K562 (cell line): Measurements from ENCODE around the gene SLCO3A1. TPM values are rescaled to one million over a fixed set of nuclear protein-coding genes. Genes with fewer than 3 reads are reported as not detected.

ENCODE experiments used
- ATAC-seq: fragments of 200-7000 bp; cut with Tn5 transposase; 3 replicates; pipeline ENCODE4 v1.9.1; 2020; ENCODE audit warnings: moderate library complexity
- BruUV-seq: library from RNA; stranded (reverse); fragments of 400-500 nt; replicated peaks from 2 replicates; lab custom pipeline; 2021; lab: Mats Ljungman, UMichigan
- CTCF ChIA-PET: fragments of 300-600 bp; formaldehyde crosslinking; extraction: SDS; loops from one replicate; lab custom pipeline; 2021; ENCODE audit warnings: low intra/inter-chr PET ratio; lab: Yijun Ruan, JAX
- POLR2A ChIA-PET: fragments of 300-600, 350-650 bp; sonication (Branson Sonifier 250); formaldehyde crosslinking; extraction: SDS; loops from one replicate; lab custom pipeline; 2021; ENCODE audit warnings: antibody characterized with exemption, inconsistent platforms; lab: Yijun Ruan, JAX
- DNase-seq, 4 experiments: peaks; one replicate each; pipeline versions ENCODE4 v3.0.0 to v3.0.0-alpha.2; 2011 to 2018; ENCODE audit warnings: low spot score in 3 of 4, mixed read lengths in 3 of 4; ENCODE audit errors: extremely low read depth in 1 of 4
- FAIRE-seq: peaks from 2 replicates; lab custom pipeline; 2011; peaks lifted over from hg19 to GRCh38; lab: Jason Lieb, UNC
- H2AFZ ChIP-seq: 2 replicates; pipeline ENCODE4 v1.6.0; 2011; ENCODE audit warnings: low read depth, low read length, control low read depth, inconsistent platforms
- H3K27ac ChIP-seq: fragments of 200-600 bp; 3 replicates; pipeline ENCODE4 v1.8.0; 2011; ENCODE audit warnings: low read depth, mild to moderate bottlenecking, control low read depth, inconsistent platforms, low read length, moderate library complexity, mixed read lengths; ENCODE audit errors: extremely low read depth
- H3K27me3 ChIP-seq, 2 experiments: fragments of 300-600 bp in 1 of 2; 2 replicates in 1 of 2; 3 replicates in 1 of 2; pipeline versions ENCODE4 v1.6.0 to v1.8.0; 2011; ENCODE audit warnings: inconsistent platforms in 2 of 2, low read length in 2 of 2, mild to moderate bottlenecking in 1 of 2, mixed read lengths in 1 of 2, moderate library complexity in 1 of 2; ENCODE audit not compliant: control insufficient read depth in 2 of 2, insufficient read depth in 2 of 2
- H3K36me3 ChIP-seq: fragments of 300-600 bp; 3 replicates; pipeline ENCODE4 v1.8.0; 2011; ENCODE audit warnings: mild to moderate bottlenecking, low read length, inconsistent platforms; ENCODE audit not compliant: control insufficient read depth, insufficient read depth
- H3K4me1 ChIP-seq, 2 experiments: fragments of 200-600 bp in 1 of 2; replicated peaks in 1 of 2; 2 replicates in 1 of 2; 3 replicates in 1 of 2; pipeline versions ENCODE4 v1.5.1 to v1.8.0; 2011; ENCODE audit warnings: inconsistent platforms in 2 of 2, low read length in 2 of 2, mild to moderate bottlenecking in 1 of 2, mixed read lengths in 1 of 2, moderate library complexity in 1 of 2; ENCODE audit not compliant: control insufficient read depth in 2 of 2, insufficient read depth in 2 of 2
- H3K4me2 ChIP-seq: 2 replicates; pipeline ENCODE4 v1.6.1; 2011; ENCODE audit warnings: low read length, control low read depth, inconsistent platforms, mixed read lengths; ENCODE audit not compliant: insufficient read depth
- H3K4me3 ChIP-seq: fragments of 200-600 bp; sonication (generic), shearing (Covaris generic); 2 replicates; pipeline ENCODE4 v1.5.1; 2016; ENCODE audit warnings: control low read depth, inconsistent platforms
- H3K79me2 ChIP-seq: fragments of 200-600 bp; 3 replicates; pipeline ENCODE4 v1.8.0; 2011; ENCODE audit warnings: low read length, inconsistent platforms; ENCODE audit not compliant: control insufficient read depth, insufficient read depth
- H3K9ac ChIP-seq, 2 experiments: 2 replicates each; pipeline versions ENCODE4 v1.6.0 to v1.6.1; 2011; ENCODE audit warnings: low read depth in 2 of 2, low read length in 2 of 2, control low read depth in 1 of 2, inconsistent platforms in 1 of 2, mild to moderate bottlenecking in 1 of 2, mixed read lengths in 1 of 2; ENCODE audit not compliant: insufficient read depth in 1 of 2
- H3K9me1 ChIP-seq: one replicate; pipeline ENCODE4 v1.6.0; 2011; ENCODE audit warnings: inconsistent platforms, mild to moderate bottlenecking, low read length, moderate library complexity; ENCODE audit not compliant: control insufficient read depth, insufficient read depth
- H3K9me3 ChIP-seq: replicated peaks from 2 replicates; pipeline ENCODE4 v1.5.1; 2011; ENCODE audit warnings: low read depth, low read length, inconsistent platforms; ENCODE audit not compliant: control insufficient read depth, insufficient read depth
- H4K20me1 ChIP-seq: replicated peaks from 2 replicates; pipeline ENCODE4 v1.6.1; 2011; ENCODE audit warnings: low read length, inconsistent platforms, mixed read lengths; ENCODE audit not compliant: control insufficient read depth, insufficient read depth
- EGR1 ChIP-seq: fragments of 450-650 bp; conservative IDR thresholded peaks from 2 replicates; pipeline ENCODE4 v1.6.1; 2017; ENCODE audit warnings: mild to moderate bottlenecking
- ELK1 ChIP-seq: sonication (generic); formaldehyde crosslinking; IDR thresholded peaks from 2 replicates; pipeline ENCODE4 v1.8.1; 2022; ENCODE audit warnings: missing genetic modification reagents
- ELK3 ChIP-seq: fragments of 450-650 bp; formaldehyde crosslinking; IDR thresholded peaks from 2 replicates; pipeline ENCODE4 v1.4.0; 2020; ENCODE audit warnings: mild to moderate bottlenecking
- NCOA4 ChIP-seq: fragments of 450-650 bp; IDR thresholded peaks from 2 replicates; pipeline ENCODE4 v1.6.1; 2018; ENCODE audit warnings: mild to moderate bottlenecking; ENCODE audit not compliant: partially characterized antibody
- NFRKB ChIP-seq: fragments of 450-650 bp; IDR thresholded peaks from 2 replicates; pipeline ENCODE4 v1.6.1; 2016; ENCODE audit warnings: low read depth
- SMARCC2 ChIP-seq: fragments of 450-650 bp; IDR thresholded peaks from 2 replicates; pipeline ENCODE4 v1.6.1; 2017; ENCODE audit warnings: antibody characterized with exemption, moderate library complexity, mild to moderate bottlenecking, low read depth
- TARDBP ChIP-seq: fragments of 450-650 bp; IDR thresholded peaks from 2 replicates; pipeline ENCODE4 v1.6.1; 2016
- ZBTB34 ChIP-seq: fragments of 250-450 bp; sonication (Bioruptor Pico); IDR thresholded peaks from 2 replicates; pipeline ENCODE4 v1.8.0; 2021; ENCODE audit warnings: mild to moderate bottlenecking, moderate library complexity
- ZNF551 ChIP-seq: fragments of 250-450 bp; sonication (Bioruptor Pico); IDR thresholded peaks from 2 replicates; pipeline ENCODE4 v1.5.0; 2021; ENCODE audit warnings: mild to moderate bottlenecking, moderate library complexity
- ZNF584 ChIP-seq: fragments of 200-800 bp; sonication (Bioruptor generic); IDR thresholded peaks from 2 replicates; pipeline ENCODE4 v1.6.1; 2016; ENCODE audit warnings: low read depth, mild to moderate bottlenecking, missing genetic modification characterization, missing compliant biosample characterization
- WGBS: fragments of 100-300 bp; shearing (Covaris generic); methylation state at CpG from one replicate; pipeline ENCODE4 v1.1.6; 2016; ENCODE audit warnings: low coverage, mixed read lengths; ENCODE audit not compliant: insufficient coverage; ENCODE audit errors: missing lambda C conversion rate; 5-methylcytosine and 5-hydroxymethylcytosine counted together
- in situ Hi-C: fragments of 300-500 bp; cut with MboI; formaldehyde crosslinking; loops from 4 replicates; pipeline ENCODE4 v1.15.0; 2018; ENCODE audit warnings: inconsistent platforms, mixed read lengths
- intact Hi-C: fragments of 100-400 bp; cut with micrococcal nuclease; formaldehyde crosslinking; loops from 2 replicates; pipeline ENCODE4 v1.14.2; 2022
- polyA plus RNA-seq, 8 experiments: library from polyadenylated mRNA; depleted of rRNA in 4 of 8; stranded (reverse) in 5 of 8; unstranded in 3 of 8; fragments of >200 nt; fragmentation: Nextera tagmentation in 2 of 8; fragmentation: Illumina TruSeq in 1 of 8; extraction: Ambion mirVana in 2 of 8; extraction: Trizol in 1 of 8; gene quantifications; 2 replicates each; pipeline versions ENCODE4 v1.2.1 to v1.2.3, GENCODE V29; 2011 to 2014; ENCODE audit warnings: inconsistent platforms in 1 of 8, missing spikeins in 1 of 8
- total RNA-seq, 7 experiments: library from RNA; depleted of rRNA in 6 of 7; stranded (reverse); fragments of >200 nt in 6 of 7; fragmentation: Illumina TruSeq in 2 of 7; extraction: Trizol in 2 of 7; gene quantifications; 2 replicates each; pipeline versions ENCODE4 v1.2.1 to v1.2.3, GENCODE V29; 2011 to 2021; ENCODE audit warnings: low replicate concordance in 1 of 7

The SLCO3A1 gene
- total and polyA plus RNA-seq, 9 of the 15 experiments (the other 6 are each of a cell fraction or from before 2014, with no cell fraction given), result 0.01 to 0.84 (median 0.06) TPM; not detected in 3

- 3% methylated on average over 9 of the region's 9 CpGs for WGBS
- intact Hi-C loops (no loop called here), in situ Hi-C loops (no loop called here)
- H3K27me3 ChIP-seq, result peaks cover 0 to 27% of the 10 kb centered on the region in 2 experiments; a peak in 1 of 5 replicates
- H3K36me3 ChIP-seq, result no peaks in the 10 kb centered on the region
- CTCF ChIA-PET, result no interaction called here
- DNase-seq (no peak), FAIRE-seq (no peak), ATAC-seq (no peak)
- no peaks in the 10 kb centered on the region for H3K9me3 ChIP-seq
- no peaks in the 10 kb centered on the region for H3K9me1 ChIP-seq
- H2AFZ ChIP-seq, result no peak overlapping the region
- no peak overlapping the region for H3K4me2 ChIP-seq
- no peaks in the 10 kb centered on the region for H3K4me1 ChIP-seq
- POLR2A ChIA-PET, result no interaction called here
- no peaks in the 10 kb centered on the region for H3K79me2 ChIP-seq
- no peak overlapping the region for H3K4me3 ChIP-seq
- H3K9ac ChIP-seq, result no peak overlapping the region; a peak in 1 of 4 replicates
- H4K20me1 ChIP-seq, result peaks cover 4% of the 10 kb centered on the region; the same call in 1 of the 2 replicates
- no peak for TF ChIP-seq ELK3 (CRISPR knock-in tag)
- TF ChIP-seq ZNF584 (CRISPR knock-in tag), result no peak
- no peak for TF ChIP-seq ZBTB34 (CRISPR knock-in tag)
- TF ChIP-seq NCOA4, result no peak
- TF ChIP-seq ZNF551 (CRISPR knock-in tag), result no peak
- no peak for TF ChIP-seq EGR1
- TF ChIP-seq SMARCC2, result no peak
- TF ChIP-seq TARDBP, result no peak
- TF ChIP-seq NFRKB, result no peak
- TF ChIP-seq ELK1 (CRISPR knock-in tag), result no peak
- TF ChIP-seq, all 486 proteins: peak for 0
- BruUV-seq, result no TSS peak
- H3K27ac ChIP-seq, result no peak overlapping the region
These were observed 11.2 kb downstream of the SLCO3A1 start for GRCh38 chr15:91864664-91865063.
